ENCODE results near the gene FAM241B. TPM values are rescaled to one million over a fixed set of nuclear protein-coding genes. Genes with fewer than 3 reads are reported as not detected.

FAM241B gene
- total RNA-seq, 1 experiment from 2014 or later = 13.7 TPM

- Histone ChIP-seq H4K91ac (ENCODE audit: insufficient read length, low read depth, low read length) (no peak overlapping the region), H4K20me1 (ENCODE audit: control insufficient read depth, insufficient read depth, insufficient read length) (no peaks in the 10 kb centered on the region), H4K8ac (replicated peaks; ENCODE audit: insufficient read length, low read depth, low read length) (no peak overlapping the region), H3K9me3 (ENCODE audit: control insufficient read depth, low read depth, low read length) (no peaks in the 10 kb centered on the region), H2BK15ac (ENCODE audit: low read depth, low read length) (no peak overlapping the region), H3K23me2 (ENCODE audit: insufficient read length, low read depth, low read length, poor library complexity, severe bottlenecking) (no peaks in the 10 kb centered on the region), H3K79me1 (ENCODE audit: insufficient read depth, low read depth, low read length, poor library complexity, severe bottlenecking) (no peaks in the 10 kb centered on the region), H2BK12ac (ENCODE audit: insufficient read length, low read depth, low read length) (no peak overlapping the region), H3K27me3 (ENCODE audit: insufficient read depth, low read length) (no peaks in the 10 kb centered on the region), H3K79me2 (ENCODE audit: insufficient read depth, low read length) (no peaks in the 10 kb centered on the region), H4K5ac (ENCODE audit: insufficient read length, low read depth, low read length) (no peak overlapping the region), H3K18ac (ENCODE audit: insufficient read length, low read depth, low read length) (no peak overlapping the region), H3K4me2 (ENCODE audit: insufficient read depth, insufficient read length, low read length) (no peak overlapping the region), H3K14ac (ENCODE audit: insufficient read depth, low read length) (no peak overlapping the region), H3T11ph (ENCODE audit: low read length) (no peak overlapping the region), H2AFZ (ENCODE audit: low read length) (no peak overlapping the region), H2BK20ac (ENCODE audit: low read depth, low read length, poor library complexity, severe bottlenecking) (no peak overlapping the region), H2AK5ac (ENCODE audit: insufficient read length, low read length) (no peak overlapping the region), H3K4me1 (ENCODE audit: insufficient read depth, low read length) (no peaks in the 10 kb centered on the region), H2BK5ac (ENCODE audit: insufficient read length, low read length) (no peak overlapping the region), H3K27ac (ENCODE audit: insufficient read length, low read depth, low read length) (no peak overlapping the region), H3K23ac (ENCODE audit: insufficient read length, low read depth, low read length) (no peak overlapping the region), H2BK120ac (ENCODE audit: low read depth, low read length, poor library complexity, severe bottlenecking) (no peak overlapping the region), H3K4ac (ENCODE audit: low read depth, low read length) (no peak overlapping the region), H3K9ac (ENCODE audit: extremely low read depth, insufficient read length, low read length) (no peak overlapping the region), H3K56ac (ENCODE audit: insufficient read length, low read depth, low read length) (no peak overlapping the region)
- no peak for DNase-seq
- Mint-ChIP-seq H3K27me3 (ENCODE audit: low read depth) (peaks cover 29% of the 10 kb centered on the region), H3K9me3 (peaks cover 25 to 35% of the 10 kb centered on the region in 2 experiments), H3K27ac (no peak overlapping the region), H3K4me3 (no peak overlapping the region), H3K36me3 (ENCODE audit: insufficient read depth in 1 of 3, low read depth in 3 of 3) (peaks cover 5 to 10% (median 8%) of the 10 kb centered on the region in 3 experiments; a peak in 5 of 7 replicates), H3K4me1 (no peaks in the 10 kb centered on the region)
- no peak for TF ChIP-seq CTCF (conservative IDR thresholded peaks at IDR 0.05)
Measured at GRCh38 chr10:69612760-69613159, 17.3 kb upstream of the FAM241B start.

Measured in H9 (cell line).